ENCODE results near the gene CPEB1.

The CPEB1 gene

DNA sequence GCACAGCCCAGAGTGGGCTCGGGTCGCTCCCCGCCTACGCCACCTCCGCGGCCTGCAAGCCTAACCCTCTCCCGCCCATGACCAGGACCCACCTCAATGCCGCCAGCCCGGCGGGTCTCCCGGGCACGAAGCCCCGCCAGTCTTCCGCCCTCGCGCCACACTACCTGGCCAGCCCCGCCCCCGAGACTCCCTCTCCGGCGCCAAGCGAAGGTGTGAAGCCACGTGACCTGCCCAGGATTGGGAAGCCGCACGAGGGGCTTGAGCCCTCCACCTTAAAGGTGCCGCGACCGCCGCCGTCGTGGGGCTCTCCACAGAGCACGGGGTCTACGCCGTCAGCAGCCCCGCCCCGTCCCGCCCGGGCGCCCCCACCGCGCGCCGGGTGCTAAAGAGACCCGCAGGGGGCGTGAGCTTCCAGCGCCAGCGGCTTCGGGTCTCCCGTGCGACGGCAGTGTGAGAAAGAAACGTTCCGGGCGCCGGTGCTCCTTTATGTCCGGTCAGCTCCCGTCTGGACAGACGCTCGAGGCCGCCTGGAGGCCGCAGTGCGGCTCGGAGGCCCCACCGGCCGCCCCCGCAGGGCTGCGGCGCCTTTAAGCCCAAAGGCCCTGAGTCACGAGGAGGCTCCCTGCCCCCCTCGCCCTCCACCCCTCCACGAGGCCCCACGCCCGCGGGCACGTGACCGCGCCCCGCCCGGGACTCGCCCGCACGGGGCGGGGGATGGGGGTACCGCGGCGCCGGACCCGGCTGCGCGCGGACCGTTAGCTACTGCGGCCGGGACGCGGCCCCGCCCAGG lies at the start of gene CPEB1:
TSS of gene CPEB1 (minus strand) at position 319 of the 790 bp plus-strand sequence. CDS start 18,904 bp downstream, outside the sequence.
- DNase-seq (ENCODE audit: low read depth in 2 of 2): peak; percentile 19 to 27

DNA sequence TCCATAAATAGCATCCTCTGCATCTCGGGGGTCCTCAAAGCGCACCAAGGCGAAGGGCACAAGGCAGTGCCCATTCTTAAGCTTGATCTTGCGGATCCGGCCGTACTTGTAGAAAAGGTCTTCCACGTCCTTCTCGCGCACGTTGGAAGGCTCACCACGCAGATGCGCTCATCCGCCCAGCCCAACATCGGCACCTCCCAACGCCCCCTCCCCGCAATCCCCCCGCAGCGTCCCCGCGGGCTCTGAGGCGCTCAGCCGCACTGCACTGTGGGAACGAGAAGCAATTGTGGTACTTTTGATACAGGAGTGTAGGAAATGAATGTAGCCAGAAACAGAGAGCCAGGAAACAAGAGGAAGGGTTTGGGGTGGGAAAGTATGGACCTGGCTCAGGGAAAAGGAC lies 45.0 kb upstream of the CPEB1 start:
- DNase-seq (ENCODE audit: low read depth in 2 of 2): no peak

DNA sequence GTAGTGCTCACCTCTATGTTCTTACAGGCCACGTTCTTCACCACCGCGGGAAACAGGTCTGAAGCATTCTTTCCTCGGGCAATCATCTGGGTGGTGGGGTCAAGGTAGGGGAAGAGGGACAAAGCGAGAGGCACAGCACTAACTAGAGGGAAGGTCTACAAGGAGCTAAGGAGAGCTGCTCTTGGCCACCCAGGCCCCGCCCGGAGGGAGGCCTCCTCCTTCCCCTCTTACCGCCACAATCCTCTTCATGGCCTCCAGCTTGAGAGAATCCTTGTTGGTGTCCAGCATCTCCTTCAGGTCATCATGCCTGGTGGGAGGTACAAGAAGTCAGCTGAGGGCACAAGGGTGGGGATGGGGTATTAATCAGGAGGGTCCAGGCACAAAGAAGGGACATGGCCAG lies 42.0 kb upstream of the CPEB1 start:
- DNase-seq (ENCODE audit: low read depth in 2 of 2): no peak

DNA sequence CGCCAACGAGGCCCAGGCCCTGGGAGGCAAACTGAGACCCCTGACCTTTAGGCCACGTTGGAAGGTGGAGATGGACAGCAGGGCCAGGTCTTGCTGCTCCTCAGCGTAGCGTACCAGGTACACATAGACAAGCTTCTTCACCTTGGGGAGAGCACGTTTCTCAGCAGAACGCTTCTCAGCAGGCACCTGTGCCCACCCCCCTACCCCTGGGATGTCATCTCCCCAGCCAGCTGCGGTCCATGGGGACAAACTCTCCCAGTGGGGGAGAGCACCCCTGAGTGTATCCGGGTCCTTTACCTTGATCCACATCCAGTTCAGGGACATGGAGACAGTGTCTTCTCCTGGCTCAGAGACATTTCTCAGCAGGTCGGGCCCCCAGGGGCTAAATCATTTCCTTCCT lies 41.5 kb upstream of the CPEB1 start:
- DNase-seq (ENCODE audit: low read depth in 2 of 2): no peak

DNA sequence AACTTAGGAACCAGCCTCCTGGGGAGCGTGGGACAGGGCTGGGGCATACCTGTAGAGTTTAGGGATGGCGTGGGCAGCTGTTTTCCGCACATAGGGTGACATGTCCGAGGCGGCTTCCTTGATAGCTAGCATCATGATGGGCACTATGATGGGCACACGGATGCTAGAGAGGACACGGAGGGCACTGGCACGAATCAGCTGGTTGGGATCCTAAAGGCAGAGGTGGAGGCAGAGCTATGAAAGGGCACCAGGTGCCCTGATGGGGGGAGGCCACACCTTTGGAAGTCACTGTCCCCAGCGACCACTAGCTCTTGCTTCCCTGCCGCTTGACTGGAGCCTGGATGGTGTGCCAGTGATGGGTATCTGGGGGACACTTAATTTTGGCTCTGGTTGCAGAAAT lies 34.2 kb upstream of the CPEB1 start:
- DNase-seq (ENCODE audit: low read depth in 2 of 2): no peak

DNA sequence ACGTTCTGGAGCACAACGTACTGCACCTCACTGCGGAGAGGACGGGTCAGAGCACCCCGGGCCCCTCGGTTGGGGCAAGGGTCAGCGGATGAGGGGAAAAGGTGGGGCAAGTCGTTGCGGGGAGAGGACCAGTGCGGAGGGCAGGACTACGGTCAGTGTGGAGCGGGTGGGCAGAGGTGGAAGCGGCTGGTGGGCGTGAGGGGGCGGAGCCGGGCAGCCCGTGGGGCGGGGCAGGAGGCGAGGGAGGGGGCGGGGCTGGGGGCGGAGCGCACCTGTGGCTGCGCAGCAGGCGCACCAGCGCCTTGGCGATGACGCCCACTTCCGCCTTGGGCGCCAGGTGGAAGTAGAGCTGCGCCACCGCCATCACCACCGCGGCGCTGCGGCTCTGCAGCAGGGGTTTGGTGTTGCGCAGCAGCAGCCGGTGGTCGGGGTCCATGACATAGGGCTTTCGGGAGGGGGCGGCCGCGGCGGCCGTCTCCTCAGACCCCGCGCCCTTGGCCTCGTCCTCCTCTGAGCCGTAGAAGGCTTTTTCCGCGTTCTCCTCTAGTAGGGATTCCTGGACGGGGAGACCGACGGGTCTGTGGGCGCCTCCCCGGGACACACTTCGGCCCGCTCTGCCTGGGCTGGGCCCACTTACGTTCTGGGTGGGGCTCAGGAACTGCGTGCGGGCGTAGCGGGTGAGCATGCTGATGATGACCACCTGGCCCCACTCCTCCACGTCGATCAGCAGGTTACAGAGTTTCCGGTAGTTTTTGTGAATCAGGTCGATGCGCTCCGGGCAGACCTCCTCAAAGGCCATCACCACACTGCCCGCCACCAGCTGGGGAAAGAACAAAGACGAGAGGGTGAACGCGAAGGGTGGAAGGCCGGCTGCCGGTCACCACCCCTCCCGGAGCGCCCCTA lies 33.3 kb upstream of the CPEB1 start:
- DNase-seq (ENCODE audit: low read depth in 2 of 2): peak; percentile 55 to 63

DNA sequence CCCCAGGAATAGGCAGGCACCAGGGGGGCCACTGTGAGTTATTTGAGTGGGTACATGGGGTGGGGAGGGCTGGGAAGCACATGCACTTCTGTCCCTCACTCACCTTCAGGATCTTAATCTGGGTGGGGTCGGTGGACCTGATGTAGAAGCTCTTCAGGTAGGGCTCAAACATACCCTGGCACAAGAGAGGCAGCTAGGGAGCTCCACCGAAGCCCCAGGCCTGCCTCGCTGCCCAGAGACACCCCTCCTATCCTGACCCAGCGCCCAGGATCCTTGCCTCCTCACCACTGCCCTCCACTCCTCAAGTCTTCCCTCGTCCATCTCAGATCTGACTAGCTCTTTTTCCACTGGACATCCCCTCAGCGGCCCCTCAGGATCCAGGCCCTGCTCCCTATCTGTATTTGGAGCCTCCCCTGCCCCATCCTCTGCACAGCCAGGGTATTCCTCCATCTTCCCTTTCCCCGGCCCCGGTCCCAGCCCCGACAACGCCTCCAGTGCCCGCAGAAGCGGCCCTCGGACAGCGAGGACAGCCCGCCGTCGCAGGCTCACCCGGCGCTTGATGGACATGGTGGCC lies 32.5 kb upstream of the CPEB1 start:
- DNase-seq (ENCODE audit: low read depth in 2 of 2): no peak

DNA sequence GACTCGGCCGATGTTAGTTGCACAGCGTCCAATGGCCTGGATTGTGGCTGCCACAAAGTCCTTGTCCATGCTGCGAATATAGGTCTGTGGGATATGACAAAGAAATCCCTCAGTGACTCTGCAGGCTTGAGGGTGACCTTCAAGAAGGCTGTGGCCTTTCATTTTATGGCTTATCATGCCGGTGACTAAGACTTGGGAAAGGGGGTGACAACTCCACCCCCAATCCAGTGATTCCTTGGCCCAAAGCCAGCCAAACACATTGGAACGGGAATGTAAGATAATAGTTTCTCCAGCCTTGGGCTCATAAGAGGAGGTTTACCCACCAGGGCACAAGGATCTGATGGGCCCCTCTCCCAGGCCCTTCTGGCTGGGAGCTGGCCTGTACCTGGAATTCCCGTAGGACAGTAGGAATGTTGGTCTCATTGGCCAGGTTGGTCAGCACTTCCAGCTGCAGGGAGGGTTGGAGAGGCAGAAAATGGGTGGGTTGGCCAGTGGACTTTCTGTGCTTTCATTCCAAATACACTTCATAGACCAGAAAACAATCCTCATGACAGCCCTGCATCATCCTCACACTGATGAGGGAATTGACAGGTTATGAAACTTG lies 30.7 kb upstream of the CPEB1 start:
- DNase-seq (ENCODE audit: low read depth in 2 of 2): no peak

DNA sequence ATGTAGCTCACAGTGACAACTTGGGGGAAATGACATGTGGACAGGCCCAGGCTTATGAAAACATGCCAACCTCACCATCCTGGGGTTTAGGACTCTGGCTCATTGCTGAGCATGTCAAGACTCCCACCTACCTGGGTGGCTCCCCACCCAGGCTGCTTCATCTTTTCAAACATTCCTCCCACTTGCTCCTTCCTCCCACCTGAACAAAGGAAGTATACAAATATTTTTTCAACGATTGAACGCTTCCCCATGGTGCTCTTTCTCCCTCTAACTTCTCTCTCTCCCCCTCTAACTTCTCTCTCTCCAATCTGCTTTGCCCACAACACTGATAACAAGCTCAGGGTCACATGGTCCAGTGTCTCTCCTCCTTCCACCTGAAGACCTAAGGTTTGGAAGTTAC lies 27.7 kb upstream of the CPEB1 start:
- no peak for DNase-seq (ENCODE audit: low read depth in 2 of 2)

DNA sequence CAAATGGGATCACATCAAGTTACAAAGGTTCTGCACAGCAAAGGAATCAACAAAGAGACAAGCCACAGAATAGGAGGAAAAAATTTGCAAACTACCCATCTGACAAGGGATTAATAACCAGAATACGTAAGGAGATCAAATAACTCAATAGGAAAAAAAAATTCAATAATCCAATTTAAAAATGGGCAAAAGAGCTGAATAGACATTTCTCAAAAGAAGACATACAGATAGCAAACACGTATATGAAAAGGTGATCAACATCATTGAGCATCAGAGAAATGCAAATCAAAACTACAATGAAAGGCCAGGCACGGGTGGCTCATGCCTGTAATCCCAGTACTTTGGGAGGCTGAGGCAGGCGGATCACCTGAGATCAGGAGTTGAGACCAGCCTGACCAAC lies 23.5 kb upstream of the CPEB1 start:
- DNase-seq (ENCODE audit: low read depth in 2 of 2): no peak

DNA sequence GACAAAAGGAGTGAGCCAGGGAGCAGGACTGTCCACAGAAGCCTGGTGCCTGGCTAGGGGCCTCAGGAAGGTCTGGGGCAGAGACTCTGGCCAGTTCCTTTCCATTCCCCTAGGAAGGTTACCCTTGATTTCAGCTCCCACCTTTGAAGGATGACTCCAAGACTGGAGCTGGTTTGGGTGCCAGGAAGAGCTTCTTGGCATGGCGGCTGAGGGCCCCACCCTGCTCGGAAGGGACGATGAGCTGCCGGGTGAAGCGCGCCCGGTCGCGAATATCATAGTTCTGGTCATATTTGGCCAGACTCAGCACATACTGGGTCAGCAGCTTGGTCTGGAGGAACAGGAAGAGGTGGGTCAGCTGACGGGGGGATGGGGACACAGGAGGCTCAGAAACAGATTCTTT lies 19.4 kb upstream of the CPEB1 start:
- DNase-seq (ENCODE audit: low read depth in 2 of 2): no peak

DNA sequence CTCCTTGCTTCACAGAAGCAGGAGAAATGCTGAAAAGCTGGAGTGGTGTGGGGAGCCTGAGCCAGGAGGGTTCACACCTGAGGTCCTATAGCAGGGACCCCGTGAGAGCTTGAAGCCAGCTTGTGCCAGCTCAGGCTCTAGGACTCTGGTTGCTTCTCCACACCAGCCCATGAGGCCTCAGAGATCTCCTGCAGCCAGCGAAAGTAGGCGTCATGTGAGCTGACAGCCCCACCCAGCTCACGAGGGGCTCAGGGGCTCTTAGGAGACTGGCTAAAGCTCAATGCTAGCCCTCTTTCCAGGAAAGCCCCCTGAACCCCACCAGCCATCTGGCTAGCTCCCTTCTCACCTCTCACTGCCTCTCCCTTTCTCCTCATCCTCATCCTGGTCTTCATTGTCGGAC lies 16.9 kb upstream of the CPEB1 start:
- DNase-seq (ENCODE audit: low read depth in 2 of 2): no peak

DNA sequence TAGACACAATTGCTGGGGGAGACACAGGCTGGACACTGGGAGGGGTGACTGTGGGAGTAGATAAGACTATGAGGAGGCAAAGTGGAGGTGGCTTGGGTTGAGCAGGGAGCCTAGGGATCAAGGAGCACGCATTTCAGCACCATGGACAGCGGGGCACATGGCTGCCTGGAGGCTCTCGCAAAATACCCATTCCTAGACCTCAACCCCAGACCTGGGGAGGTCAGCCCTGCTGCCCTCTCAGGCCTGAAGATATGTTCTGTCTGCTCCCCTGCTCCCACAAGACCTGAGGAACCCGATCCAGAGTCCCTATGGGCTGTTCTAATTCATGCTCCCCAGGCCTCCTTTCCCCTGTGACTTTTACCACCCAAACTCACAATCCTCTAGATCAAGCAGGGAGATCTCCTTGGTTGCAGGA lies 16.0 kb upstream of the CPEB1 start:
- DNase-seq (ENCODE audit: low read depth in 2 of 2): peak in 1 of 2 donors; percentile 27

DNA sequence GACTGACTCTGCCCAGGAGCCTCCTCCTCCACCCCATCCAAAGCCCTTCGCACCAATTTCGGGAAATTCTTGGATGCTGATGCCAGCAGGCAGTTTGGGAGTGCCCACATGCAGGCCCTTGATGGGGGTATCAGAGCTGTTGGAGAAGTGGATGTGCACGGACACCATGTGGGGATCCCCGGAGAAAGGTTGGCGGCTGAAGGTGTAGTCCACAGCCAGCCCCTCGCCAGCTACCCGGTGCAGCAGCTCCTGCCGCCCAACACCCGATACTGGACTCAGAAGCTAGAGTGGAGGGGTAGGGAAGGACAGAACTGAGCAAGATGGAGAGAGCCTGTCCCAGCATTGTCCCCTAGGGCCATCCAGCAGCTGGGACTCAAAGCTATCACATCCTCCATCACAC lies 15.5 kb upstream of the CPEB1 start:
- DNase-seq (ENCODE audit: low read depth in 2 of 2): no peak

DNA sequence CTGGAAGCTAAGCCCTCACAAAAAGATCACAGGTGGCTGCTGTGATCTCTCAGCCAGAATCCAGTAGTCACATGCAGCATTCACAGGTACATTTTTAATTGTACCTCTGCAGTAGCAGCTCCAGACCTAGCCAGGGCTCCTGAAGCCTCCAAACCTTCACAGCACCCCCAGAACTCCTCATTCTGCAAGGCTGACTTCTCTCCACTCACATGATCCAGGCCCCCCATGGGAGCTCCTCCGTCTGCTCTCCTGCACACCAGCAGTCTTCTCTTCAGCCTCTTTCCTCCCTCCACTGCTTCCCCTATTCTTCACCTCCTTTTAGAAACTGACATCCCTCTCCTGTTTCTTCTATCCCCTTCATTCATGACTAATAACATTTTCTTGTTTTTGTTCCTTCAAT lies 13.2 kb upstream of the CPEB1 start:
- DNase-seq (ENCODE audit: low read depth in 2 of 2): no peak

DNA sequence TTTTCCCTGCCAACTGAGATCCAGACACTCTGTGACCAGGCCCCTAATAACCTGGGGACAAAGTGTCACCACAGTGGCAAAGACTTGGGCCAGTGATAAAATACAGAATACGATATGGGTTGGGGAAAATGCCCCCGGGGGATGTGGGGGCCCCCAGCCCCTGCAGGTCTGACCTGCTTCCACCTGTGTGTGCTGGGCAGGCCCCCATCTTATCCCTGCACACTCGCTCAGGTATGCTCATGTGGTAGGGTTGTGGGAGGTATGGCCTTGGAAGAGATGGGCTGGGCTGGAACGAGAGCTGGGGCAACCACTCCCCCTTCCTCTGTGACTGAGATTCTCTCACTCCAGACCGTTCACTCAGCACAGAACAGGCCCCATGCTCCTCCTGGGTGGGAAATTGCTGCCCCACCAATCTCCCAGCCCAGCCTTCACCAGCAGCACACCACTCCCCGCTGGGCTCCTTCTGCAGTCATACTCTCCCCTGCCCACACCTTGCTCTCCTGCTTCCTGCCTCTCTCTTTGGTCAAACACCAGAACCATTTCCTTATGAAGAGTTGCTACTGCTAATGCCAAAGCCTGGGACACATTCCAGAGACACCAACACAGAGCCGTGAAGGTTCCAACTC lies 9.6 kb upstream of the CPEB1 start:
- DNase-seq (ENCODE audit: low read depth in 2 of 2): no peak

DNA sequence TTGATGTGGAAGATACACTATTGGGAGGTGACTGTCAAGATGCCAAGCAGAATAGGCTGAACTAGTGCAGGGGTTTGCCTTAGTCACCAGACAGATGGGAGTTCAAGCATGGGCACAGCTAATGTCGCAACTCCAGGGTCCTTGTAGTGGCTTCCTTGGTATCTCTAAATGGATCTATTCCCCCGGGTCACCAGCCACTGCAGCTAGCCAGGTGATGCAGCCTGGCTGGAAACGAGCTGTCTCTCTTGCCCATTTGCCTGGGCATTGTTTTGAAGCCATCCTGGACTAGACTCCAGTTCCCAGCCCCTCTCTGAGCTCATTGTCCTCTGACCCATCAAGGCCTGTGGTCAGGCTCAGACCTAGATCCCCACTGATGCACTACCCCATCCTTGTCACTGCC lies 8.4 kb upstream of the CPEB1 start:
- no peak for DNase-seq (ENCODE audit: low read depth in 2 of 2)

DNA sequence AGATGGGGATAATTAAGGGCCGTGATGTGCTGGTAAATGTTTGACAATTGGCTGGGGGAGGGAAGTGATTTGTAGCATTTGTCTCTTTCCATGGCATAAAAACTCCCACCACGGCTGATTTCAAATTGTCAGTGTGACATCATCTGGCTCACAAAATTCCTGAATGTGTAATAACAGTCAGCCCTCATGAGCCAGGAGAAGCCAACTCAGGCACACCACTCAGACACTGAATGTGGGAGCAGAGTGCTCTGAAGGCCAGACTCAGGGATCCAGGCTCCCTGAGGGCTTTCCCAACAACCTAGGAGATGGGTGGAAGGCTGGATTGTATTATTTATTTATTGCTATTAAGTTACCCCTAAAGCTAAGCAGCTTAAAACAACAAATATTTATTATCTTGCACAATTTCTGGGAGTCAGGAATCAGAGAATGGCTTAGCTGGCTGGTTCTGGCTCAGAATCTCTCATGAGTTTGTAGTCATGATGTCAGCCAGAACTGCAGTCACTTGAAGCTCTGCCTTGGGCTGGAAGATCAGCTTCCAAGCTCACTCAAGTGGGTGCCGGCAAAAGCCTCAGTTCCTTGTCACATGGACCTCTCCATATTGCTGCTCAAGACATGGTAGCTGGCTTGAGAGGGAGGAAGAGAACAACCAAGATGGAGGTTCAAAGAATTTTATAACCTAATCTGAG lies 6.5 kb upstream of the CPEB1 start:
- DNase-seq (ENCODE audit: low read depth in 2 of 2): no peak

DNA sequence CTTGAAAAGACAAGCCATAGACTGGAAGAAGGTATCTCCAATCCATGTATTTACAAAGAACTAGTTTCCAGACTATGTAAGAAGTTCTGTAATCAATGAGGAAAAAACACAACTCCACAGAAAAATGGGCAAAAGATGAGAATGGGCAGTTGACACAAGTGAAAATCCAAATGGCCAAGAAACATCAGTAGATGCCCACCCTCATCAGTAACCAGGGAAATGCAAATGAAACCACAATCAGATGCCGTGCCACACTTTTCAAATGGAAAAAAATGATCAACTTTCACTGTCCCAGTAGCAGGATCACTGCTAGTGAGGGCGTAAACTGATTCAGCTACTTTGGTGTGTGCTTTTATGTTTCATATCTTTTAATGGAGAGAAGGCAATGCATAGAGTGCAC lies 4.5 kb upstream of the CPEB1 start:
- no peak for DNase-seq (ENCODE audit: low read depth in 2 of 2)

DNA sequence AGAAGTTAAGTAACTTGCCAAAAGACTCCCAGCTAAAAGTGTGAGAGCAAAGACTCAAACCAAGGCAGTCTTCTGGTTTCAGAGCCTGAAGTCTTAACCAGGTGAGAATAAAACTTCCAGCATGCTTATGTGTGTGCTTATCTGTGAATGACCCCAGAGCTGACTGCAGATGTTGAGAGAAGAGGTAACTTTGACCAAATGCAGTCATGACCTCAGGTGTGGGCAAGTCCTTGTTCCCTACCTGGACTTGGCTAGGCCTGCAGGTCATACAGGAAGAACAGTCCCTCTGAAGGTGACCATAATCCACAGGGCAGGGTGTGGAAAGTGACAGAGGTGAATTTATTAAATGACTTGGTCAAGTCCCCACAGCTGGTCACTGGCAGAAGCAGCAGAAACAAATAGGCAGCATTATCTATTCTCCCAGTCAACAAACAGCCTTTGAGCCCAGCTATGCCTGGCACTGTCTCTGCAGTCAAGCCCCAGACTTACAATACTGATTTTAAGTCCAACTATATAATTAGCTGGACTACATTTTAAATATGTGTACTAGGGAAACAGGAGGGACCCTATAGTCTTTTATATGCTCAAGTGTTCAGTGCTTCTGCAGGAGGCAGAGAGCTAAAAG lies 3.0 kb upstream of the CPEB1 start:
- no peak for DNase-seq (ENCODE audit: low read depth in 2 of 2)

Measured in activated CD4-positive, alpha-beta T cell treated with anti-CD3 and anti-CD28 coated beads for 24 hours (primary cell).